Epithelial cell of esophagus (primary cell): Measurements from ENCODE around the gene CCDC33.

Experiments
- DNase-seq: peaks from one replicate; pipeline ENCODE4 v3.0.0; 2010; ENCODE audit warnings: low read depth
- H3K4me3 ChIP-seq: 2 replicates; pipeline ENCODE4 v1.5.1; 2011; ENCODE audit warnings: mild to moderate bottlenecking, low read length, control low read depth
- TF ChIP-seq, protein P1 (sequence below): IDR thresholded peaks from 2 replicates; pipeline ENCODE4 v1.5.1; 2011; ENCODE audit warnings: low read depth, mild to moderate bottlenecking, low read length, control low read depth, inconsistent platforms; ENCODE audit not compliant: insufficient read depth; ENCODE audit errors: missing control alignments

CCDC33 gene

GRCh38 chr15:74194572-74195559 is 41.3 kb upstream of the CCDC33 start:
- no peak overlapping the region for H3K4me3 ChIP-seq
- DNase-seq = no peak
- TF ChIP-seq, protein P1, sequence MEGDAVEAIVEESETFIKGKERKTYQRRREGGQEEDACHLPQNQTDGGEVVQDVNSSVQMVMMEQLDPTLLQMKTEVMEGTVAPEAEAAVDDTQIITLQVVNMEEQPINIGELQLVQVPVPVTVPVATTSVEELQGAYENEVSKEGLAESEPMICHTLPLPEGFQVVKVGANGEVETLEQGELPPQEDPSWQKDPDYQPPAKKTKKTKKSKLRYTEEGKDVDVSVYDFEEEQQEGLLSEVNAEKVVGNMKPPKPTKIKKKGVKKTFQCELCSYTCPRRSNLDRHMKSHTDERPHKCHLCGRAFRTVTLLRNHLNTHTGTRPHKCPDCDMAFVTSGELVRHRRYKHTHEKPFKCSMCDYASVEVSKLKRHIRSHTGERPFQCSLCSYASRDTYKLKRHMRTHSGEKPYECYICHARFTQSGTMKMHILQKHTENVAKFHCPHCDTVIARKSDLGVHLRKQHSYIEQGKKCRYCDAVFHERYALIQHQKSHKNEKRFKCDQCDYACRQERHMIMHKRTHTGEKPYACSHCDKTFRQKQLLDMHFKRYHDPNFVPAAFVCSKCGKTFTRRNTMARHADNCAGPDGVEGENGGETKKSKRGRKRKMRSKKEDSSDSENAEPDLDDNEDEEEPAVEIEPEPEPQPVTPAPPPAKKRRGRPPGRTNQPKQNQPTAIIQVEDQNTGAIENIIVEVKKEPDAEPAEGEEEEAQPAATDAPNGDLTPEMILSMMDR = no peak

DNA sequence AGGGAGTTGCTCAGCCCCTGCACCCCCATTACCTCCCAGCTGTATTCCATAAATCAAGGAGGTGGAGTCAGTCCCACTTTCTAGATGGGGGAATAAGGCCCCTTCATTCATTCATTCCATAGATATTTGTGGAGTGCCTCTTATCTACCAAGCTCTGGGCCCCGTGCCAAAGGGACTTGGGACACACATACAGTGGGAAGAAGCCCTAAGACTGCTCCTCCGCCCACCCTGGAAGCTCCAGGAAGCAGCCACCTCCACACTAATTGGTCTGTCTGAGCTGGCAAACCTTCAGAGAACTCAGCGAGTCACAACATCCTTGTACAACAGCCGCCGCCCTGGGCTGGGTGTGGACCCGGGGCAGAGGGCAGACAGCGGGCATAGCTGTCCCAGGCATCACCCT is 40.0 kb upstream of the CCDC33 start:
- no peak overlapping the region for H3K4me3 ChIP-seq
- DNase-seq = peak; percentile 64
- TF ChIP-seq, protein P1 = no peak

DNA sequence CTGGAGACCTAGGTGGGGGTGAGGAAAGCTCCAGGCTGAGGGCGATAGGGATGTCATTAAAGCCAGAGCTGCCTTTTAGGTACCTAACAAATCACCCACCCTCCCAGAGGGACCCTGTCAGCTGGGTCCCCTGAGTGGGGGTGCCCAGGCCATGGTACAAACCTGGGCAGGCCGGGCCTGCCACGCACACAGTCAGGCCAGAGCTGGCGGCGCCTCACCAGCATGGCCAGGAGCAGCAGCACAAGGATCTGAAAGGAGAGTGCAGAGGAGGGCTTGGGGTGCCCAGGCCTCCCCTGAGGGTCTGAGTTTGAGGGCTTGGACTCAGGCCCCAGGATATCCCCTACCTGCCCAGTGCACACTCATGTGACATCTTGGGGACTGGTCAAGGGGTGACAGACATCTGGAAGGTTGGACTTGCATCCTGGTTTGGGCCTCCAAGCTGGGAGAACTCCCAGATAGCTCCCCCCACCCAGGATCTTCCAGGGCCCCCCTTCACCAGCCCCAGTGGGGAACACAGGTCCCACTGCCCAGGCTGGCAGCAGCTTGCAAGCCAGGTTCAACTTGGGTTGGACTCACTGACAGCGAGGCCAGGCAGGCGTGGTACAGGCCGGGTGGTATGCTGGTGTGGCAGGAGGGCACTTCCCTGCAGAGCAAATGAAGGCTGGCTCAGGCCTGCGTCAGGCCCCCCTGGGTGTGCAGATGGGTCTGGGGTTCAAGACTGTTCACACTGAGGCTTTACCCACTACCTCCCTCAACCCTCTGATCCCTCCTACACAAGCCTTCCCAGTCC is 38.8 kb upstream of the CCDC33 start:
- no peak for DNase-seq
- no peak overlapping the region for H3K4me3 ChIP-seq
- TF ChIP-seq, protein P1 = no peak

DNA sequence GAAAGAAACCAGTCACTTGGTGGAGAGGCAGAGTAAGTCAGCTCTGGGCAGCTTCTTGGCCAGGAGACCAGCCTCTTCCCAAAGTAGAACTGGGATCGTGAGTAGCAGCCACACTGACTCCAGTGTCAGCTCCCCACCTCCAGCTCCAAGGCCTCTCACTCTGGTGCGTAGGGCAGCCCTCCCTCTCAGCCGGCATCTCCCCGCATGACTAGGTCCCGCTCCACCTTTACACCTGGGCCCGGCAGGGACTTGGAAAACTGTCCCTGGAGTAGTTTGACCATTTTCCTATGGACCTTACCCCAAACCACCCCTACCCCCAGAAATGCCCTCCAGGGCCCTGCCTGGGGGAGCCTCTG is 36.9 kb upstream of the CCDC33 start:
- TF ChIP-seq, protein P1 = no peak
- DNase-seq = no peak
- no peak overlapping the region for H3K4me3 ChIP-seq

GRCh38 chr15:74200412-74200815 is 35.7 kb upstream of the CCDC33 start:
- no peak overlapping the region for H3K4me3 ChIP-seq
- DNase-seq = peak; percentile 90
- TF ChIP-seq, protein P1 = no peak

- TF ChIP-seq, protein P1 = no peak
- no peak for DNase-seq
- no peak overlapping the region for H3K4me3 ChIP-seq
Observed at GRCh38 chr15:74200871-74201419, 35.2 kb upstream of the CCDC33 start.
